ENCODE results near the gene SLC2A10.

SLC2A10 gene

DNA sequence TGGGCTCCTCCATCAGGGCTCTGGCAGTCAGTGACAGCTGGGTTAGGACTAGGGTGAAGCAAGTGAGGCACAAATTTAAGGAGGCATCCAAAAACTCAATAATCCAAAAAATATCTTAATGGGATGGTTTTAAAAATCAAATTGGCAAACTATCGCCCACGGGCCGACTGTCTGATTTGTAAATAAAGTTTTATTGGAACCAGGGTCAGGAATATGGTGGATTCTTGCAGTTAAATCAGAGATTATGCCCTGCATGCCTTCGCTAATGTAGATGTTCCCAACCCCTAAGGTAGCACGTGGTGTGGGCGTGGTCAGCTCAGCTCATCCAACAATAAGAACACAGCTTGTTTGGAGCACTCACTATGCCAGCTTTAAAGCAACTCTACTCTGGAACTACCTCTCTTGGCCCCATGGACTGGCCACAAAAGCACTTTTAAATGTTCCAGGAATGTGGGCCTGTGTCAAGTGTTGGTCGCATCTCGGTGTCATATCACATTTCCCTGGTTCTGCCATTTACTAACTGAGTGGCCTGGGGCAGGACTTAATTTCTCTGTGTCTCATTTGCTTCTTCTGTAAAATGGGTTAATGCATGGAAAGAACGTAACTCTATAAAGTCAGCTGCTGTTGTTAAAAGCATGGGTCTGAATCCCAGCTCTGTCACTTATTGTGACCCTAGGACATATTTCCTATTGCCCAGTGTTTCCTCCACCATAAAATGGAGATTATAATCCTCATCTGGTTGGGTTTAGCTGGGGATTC is 27.2 kb upstream of the SLC2A10 start:
- DNase-seq, result no peak

DNA sequence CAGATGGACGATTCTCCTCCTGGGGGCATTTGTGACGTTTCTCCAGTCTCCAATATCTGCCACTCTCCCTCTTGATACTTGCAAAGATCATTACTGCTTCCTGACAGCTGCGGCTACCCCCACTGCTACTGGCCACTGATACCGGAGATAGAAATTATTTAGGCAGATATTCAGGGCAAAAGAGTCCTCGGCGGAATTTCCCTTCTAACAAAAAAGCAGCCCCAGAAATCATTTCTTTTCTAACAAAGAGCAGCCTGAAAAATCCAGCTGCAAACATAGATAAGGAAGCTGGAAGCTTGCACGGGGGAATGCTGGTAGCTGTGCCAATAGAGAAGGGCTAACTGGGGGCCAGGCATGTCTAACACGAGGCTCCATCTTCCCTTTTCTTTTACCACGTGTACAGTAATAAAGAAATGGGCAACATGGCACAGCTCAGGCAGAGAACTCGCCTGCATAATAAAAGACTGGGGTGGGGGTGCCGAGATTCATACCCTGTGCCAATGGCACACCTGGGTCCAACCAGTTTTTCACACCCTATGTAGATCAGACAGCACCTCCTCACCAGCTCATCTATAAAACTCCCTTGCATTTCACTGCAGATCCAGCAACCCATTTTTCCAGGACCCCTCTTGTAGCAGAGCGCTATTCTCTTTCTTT is 26.3 kb upstream of the SLC2A10 start:
- no peak for DNase-seq

DNA sequence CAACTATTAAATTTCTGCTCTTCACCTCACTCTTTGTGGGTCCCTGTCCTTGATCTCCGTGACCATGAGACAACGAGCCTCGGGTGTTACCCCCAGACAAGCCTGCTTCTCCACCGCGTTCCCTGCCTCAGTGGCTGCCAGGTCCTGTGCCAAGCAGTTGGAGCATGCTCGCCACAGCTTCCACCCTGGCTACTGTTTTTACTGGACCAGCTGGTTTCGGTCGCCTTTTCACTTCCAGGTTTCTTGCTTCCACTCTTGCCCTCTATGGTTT is 25.8 kb upstream of the SLC2A10 start:
- no peak for DNase-seq

DNA sequence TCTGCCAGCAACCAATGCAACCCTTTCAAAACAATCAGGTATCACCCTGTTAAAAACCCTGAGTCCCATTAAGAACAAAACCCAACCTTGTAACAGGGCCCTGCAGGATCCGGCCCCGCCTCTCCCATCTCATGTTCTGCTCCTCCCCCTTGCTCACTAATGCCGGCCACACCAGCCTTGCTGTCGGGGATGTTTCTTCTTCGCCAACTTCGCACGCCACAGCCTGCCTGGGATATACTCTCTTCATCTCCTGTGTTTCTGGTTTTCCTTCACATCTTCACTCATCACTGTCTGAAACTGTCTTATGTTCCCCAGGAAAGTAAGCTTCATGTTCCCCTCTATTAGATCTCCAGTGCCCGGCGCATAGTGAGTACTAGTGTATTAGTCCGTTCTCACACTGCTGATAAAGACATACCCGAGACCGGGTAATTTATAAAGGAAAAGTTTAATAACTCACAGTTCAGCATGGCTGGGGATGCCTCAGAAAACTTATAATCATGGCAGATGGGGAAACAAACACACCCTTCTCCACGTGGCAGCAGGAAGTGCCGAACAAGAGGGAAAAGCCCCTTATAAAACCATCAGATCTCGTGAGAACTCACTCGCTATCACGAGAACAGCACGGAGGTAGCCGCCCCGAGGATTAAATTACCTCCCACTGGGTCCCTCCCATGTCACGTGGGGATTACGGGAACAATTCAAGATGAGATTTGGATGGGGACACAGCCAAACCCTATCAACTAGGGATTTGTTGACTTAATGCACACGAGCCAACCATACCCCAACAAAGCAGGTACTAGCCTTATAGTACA is 25.3 kb upstream of the SLC2A10 start:
- DNase-seq, result no peak

DNA sequence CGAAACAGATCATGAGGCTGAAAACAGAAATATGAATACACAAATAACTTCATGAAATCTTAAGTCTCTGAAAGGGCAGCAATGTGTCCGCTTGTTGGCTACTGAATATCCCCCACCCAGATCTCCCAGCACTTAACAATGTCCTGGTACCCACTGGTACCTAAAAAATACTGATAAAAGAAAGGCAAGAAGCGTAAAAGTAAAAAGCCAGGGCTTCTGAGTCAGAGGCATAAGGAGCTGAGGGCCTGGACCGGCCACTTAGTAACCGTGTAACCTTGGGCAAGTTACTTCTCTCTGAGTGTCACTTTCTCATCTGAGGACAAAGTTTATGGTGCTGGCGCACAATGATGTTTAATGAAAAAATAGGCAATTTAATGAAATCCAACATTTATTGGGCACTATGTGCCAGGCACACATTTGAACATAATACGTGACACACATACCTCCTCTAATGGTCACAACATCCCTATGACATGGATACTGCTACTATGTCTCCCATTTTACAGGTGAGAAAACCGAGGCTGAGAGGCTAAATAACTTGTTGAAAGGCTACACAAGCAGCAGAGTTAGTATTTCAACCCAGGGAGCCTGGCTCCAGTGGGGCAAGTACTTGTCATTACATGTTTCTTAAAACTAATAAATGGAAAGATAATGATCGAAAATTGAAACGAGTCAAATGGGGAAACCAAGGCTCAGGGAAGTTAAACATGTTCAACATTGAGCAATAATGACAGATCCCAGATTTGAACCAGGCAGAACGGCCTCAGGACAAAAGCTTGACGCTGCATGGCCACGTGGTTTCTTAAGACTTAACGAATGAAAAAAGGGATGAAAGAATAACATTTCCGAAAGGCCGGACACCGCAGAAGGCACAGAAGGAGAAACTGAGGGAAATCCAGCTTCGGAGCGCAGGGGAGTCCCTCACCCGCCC is 21.0 kb upstream of the SLC2A10 start:
- no peak for DNase-seq

DNA sequence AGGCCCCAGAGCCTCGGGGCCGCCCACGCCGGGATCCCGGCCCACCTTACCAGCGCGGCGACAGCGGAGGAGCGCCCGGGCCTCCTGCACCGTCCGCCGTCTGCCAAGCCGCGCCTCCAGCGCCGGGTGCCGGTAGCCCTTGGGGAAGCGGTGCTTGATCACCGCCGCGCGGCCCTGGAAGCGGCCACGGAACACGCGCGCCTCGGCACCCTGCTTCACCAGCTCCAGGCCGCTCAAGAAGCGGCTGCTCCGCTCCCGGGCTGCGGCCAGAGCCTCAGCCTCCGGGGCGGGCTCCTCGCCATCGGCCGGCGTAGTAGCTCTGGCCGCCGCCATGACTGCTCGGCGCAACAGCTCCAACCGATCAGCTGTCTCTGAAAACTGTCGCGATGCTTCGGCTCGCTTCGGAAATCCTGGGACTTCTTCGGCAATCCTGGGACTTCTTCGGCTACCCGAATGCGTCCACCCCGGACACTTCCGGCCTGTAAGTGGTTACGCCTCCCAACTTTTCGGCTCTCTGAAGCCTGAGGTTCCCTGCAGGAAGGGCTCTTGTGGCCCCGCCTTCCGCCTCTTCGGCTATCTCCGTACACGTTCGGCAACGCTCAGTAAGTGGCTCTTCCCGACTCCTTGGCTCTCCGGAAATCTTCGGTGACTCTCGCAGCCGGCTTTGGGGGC is 20.2 kb upstream of the SLC2A10 start, which contains the start of gene TP53RK:
Gene TP53RK (minus strand): TSS at position 363 of the 672 bp plus-strand sequence. CDS start 30 bp downstream, at position 333.
- DNase-seq, result peak; percentile 98

DNA sequence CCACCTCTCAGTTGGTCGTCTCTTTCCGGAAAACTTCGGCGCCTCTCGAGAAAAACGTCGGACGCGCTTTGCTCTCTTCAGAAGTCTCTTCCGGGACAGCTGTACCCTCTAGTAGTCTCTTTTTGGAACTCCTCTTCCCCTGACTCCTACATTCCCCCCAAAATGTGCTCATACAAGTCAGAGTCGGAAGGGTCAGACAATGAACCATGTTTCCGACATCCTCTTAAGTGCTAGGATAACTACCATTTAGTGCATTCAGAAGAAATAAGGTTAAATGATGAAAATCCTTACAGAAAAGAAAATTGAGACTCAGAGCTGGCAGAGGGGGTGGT is 19.7 kb upstream of the SLC2A10 start:
- no peak for DNase-seq

DNA sequence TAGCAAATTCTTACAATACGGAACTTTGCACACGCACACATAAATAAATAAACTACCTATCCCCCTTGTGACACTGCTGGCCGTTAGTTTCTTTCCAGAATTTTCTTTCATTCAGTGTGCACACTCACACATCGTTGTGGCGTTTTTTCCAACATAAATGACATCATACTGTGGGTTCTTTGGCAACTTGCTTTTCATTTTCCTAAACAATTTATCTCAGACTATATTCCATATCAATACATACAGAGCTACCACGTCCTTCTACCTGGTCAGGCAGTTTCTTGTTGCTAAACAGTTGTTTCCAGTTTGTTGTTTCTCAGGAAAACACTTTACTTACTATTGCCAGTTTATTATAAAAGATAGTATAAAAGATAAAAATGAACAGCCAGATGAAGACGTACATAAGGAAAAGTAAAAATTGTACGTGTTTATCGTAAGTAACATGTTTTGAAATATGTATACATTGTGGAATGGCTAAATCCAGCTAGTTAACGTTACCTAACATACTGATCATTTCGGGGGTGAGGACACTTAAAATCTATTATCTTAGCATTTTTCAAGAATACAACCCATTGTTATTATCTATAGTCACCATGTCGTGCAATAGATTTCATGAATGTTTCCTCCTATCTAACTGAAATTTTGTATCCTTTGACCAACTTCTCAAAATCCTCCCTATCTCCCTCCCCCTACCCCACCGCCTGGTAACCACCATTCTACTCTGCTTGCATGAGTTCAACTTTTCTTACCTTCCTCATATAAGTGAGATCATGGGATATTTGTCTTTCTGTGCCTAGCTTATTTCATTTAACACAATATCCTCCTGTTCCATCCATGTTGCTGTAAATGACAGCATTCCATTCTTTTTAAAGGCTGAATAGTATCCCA is 19.0 kb upstream of the SLC2A10 start:
- no peak for DNase-seq

DNA sequence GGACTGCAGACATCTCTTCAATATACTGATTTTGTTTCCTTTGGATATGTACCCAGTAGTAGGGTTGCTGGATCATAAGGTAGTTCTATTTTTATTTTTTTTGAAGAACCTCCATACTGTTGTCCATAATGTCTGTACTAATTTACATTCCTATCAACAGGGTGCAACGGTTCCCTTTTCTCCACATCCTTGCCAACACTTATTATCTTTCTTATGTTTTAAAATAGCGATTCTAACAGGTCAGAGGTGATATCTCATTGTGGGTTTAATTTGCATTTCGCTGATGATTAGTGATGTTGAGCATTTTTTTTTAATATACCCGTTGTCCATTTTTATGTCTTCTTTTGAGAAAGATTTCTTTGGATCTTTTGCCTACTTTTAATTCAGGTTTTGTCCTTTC is 18.3 kb upstream of the SLC2A10 start:
- DNase-seq, result no peak

DNA sequence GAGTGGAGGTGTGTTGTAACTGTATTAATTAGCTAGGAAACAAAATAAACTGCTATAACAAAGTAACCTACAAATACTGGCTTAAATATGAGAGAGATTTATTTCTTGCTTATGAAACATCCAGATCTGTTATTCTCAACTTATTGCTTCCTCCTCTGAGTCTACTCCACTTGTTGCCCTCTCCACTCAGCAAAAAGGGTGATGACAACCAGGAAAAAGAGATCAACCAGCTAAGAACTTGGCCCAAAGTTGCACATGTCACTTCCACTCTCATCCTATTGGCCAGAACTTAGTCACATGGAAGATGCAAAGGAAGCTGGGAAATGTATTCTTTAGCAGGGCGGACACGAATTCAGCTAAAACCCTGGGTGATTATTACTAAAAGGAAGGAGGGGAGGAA is 15.0 kb upstream of the SLC2A10 start:
- no peak for DNase-seq

DNA sequence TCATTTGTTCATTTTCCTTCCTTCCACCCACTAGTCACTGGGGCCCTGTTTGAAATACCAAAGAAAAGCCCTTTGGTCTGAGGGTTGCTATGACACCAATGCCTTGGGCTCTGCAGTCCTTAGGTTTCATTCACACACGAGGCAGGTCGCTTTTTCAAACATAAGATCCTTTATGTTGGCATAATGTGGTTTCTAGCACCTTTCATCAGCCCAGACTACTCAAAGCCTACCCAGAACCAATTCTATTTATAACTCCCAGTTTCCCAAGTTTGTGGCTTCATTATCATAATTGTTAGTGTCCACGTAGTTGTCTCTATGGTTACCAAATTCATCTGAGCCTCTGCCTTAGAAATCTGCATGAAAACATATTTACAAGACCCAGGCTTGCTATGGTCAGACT is 13.6 kb upstream of the SLC2A10 start:
- DNase-seq, result no peak

DNA sequence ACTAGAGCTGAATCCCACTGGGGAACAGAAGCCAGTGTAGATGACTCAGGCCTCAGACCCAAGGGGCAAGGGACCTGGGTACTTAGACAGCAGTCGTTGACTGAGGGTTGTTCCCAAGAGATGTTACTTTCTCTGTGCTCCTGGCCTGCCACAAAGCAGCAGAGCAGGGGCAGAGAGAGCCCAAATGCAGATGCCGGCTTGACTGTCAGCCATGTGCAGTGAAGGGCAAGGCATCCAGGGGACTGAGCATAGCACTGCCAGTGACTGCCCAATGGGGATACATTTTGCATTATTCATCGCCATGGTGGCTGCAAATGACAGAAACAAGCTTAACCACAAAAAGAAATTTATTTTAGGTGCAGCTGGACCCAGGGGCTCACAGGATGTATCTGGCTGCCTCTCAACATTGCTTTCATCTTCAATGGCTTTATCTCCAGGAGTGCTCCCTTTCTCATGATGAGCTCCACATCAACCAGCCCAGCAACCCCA is 12.6 kb upstream of the SLC2A10 start:
- DNase-seq, result no peak

DNA sequence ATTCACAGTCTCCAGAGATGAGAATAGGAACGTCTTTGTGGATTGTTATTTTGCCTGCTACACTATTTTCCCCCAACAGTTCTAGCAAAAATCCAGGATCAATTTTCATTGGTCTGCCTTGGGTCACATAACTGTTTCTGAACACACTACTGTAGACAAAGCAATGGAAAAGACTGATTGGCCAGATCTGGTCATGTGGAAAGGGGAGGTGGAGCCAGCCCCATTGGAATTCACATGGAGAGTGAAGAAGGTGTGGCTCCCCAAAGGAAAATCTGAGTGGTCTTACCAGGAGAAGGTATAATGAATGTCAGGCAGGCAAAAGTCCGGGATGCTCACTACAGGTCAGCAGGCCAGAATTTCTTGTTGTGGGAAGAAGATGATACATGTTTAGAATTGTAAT is 10.7 kb upstream of the SLC2A10 start:
- DNase-seq, result no peak

DNA sequence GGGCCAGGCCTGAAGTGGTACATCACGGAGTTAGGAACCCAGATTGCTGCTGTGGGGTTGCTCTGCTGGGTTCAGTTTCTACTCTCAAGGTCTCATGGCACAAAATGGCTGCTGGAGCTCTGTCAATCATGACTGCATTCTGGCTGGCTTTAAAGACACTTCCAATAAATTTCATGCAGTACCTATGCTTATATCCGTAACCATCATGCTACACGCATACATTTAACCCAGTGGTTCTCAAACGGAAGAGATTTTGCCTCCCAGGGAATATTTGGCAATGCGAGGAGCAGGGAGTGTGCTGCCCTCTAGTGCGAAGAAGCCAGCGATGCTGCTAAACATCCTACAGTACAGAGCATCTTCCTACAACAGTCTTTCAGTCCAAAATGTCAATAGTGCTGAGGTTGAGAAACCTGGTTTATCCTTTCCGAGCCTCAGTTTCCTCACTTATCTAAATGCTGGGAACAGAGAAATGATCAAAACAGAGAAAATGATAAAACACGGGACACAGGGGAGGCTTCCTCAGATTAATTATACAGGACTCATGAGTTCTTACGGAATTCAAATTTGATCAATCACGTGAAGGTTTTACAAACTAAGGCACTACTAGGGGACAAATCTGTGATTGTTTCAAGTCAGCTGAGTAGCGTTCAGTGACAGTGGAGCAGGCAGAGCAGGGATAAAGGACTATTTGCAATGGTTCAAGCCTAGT is 9.6 kb upstream of the SLC2A10 start:
- DNase-seq, result no peak

DNA sequence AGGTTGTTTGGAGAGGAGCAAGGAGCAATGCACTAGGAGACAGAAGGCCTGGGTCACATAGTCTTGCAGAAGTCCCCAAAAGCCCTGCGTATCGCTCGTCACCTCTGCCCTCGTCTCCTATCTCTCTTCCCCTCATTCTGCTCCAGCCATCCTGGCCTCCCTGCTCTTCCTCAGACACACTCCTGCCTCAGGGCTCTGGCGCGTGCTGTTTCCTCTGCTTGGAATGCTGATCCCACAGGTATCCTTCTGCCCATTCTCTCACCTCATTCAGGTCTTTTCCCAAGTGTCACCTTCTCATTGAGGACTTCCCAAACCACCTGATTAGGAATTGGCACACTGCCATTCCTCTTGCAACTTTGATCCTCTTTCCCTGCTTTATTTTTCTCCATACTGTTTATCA is 9.0 kb upstream of the SLC2A10 start:
- DNase-seq, result no peak

DNA sequence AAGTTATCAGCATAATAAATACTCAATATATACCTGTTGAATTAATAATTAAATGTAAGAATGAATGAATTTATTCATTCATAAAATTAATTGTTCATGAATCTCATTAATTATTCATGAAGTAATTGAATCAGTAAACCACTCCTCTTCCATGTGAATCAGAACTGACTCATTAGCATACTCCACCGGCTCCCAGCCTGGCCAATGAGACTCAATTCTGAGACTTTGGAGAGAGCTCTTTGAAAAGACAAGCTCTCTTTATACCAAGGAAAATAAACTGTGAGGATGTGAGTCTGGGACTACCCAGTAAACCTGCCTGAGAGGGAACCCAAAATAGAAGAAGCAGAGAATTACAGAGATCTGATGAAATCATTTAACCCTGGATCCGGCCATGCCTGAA is 8.4 kb upstream of the SLC2A10 start:
- no peak for DNase-seq

DNA sequence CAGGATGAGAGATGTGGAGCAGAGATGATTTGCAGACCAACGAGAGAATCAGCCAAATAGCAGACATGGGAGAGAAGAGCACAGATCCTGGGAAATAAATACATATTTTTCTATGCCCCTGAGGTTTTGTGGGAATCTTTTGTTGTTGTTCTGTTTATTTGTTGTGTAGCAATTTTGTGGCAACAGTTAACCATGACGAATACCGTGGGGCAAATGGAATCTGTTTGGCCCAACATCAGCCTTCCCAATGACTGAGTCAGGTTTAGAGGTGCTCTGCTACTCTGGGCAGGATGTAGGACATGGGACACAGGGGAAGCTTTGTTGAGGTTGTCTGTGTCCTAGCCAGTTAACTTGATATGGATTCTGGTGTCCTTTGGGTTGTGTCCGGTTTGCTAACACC is 7.9 kb upstream of the SLC2A10 start:
- no peak for DNase-seq

DNA sequence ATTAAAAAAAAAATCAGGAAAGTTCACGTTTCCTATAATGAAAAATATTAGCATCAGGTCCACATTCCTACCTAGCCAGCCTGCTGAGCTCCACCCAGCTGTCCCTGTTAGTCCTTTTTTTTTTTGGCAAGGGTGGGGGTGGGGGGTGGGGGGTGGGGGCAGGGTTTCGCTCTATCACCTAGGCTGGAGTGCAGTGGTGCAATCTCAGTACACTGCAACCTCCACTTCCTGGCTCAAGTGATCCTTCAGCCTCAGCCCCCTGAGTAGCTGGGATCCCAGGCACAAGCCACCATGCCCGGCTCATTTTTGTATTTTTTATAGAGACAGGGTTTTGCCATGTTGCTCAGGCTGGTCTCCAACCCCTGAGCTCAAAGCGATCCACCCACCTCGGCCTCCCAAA is 7.5 kb upstream of the SLC2A10 start:
- DNase-seq, result no peak

DNA sequence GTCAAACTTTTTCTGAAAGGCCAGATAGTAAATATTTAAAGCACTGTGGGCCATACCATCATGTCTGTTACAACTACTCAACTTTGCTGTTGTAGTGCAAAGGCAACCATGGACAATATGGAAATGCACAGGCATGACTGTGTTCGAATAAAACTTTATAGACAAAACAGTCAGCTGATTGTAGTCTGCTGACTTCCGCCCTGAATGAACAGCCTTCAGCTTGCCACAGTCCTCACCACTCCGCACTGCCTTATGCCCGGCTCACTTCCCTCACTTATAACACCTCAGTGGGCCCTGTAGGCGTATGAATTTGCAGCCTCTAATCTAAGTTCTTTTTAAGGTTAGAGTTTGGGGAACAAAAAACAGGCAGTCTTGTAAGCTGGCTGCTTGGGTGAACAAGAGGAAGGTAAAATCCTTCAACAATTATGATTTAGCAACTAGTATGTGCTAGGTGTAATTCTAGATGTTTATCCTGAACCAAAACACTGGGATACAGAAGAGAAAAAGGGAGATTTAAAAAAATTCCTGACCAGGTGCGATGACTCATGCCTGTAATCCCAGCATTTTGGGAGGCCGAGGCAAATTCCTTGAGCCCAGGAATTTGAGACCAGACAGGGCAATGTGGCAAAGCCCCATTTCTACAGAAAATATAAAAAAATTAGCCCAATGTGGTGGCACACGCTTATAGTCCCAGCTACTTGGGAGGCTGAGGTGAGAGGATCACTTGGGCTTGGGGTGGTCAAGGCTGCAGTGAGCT is 6.8 kb upstream of the SLC2A10 start:
- no peak for DNase-seq

DNA sequence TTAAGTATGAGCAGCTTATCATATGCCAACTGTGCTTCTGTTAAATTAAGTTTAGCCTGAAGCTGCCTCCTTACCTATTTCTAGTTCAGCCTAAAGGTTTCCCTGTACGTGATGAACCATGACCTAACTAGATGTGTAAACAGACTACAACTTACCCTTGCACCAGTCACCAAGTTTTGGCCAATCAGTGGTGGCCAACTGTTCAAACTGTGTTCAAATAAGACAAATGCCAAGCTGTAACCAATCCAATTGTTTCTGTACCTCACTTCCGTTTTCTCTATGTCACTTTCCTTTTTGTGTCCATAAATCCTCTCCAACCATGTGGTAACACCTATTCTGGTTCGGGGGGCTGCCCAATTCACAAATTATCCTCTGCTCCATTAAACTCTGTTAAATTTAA is 6.0 kb upstream of the SLC2A10 start:
- DNase-seq, result no peak
